Measurements from ENCODE around the gene MBNL2.

MBNL2 gene

GRCh38 chr13:97411984-97412383 is 189.9 kb downstream of the MBNL2 start:
- Histone ChIP-seq H3K9ac (ENCODE audit: low read length) (no peak overlapping the region), H3K27me3 (ENCODE audit: low read length) (no peaks in the 10 kb centered on the region), H3K27ac (ENCODE audit: low read depth, low read length) (no peak overlapping the region), H3K4me2 (ENCODE audit: low read depth, low read length, poor library complexity, severe bottlenecking) (no peak overlapping the region), H3K9me2 (replicated peaks; ENCODE audit: insufficient read depth, low read length) (no peaks in the 10 kb centered on the region), H3F3A (ENCODE audit: insufficient read depth) (no peaks in the 10 kb centered on the region), H3K4me3 (ENCODE audit: insufficient read depth, low read length, poor library complexity, severe bottlenecking) (no peak overlapping the region), H4K20me1 (ENCODE audit: low read depth, low read length) (no peaks in the 10 kb centered on the region), H2AFZ (ENCODE audit: low read depth, low read length, severe bottlenecking) (no peak overlapping the region), H3K79me2 (ENCODE audit: insufficient read depth, low read length) (no peaks in the 10 kb centered on the region), H3K9me3 (ENCODE audit: insufficient read depth, low read length) (0 out of 2 replicates have a peak, but pooled peaks cover 5% of the 10 kb centered on the region), H3K36me3 (ENCODE audit: low read length) (no peaks in the 10 kb centered on the region)
- TF ChIP-seq EZH2phosphoT487 (conservative IDR thresholded peaks at IDR 0.05; ENCODE audit: low read length) (no peak), CTCF (IDR thresholded peaks at IDR 0.05; ENCODE audit: insufficient read depth, low read length, poor library complexity, severe bottlenecking) (no peak)

- H3K9me2 ChIP-seq (replicated peaks; ENCODE audit: insufficient read depth, low read length) = no peaks in the 10 kb centered on the region
- H3F3A ChIP-seq (ENCODE audit: insufficient read depth) = no peaks in the 10 kb centered on the region
- H3K36me3 ChIP-seq (ENCODE audit: low read length) = no peaks in the 10 kb centered on the region
- H4K20me1 ChIP-seq (ENCODE audit: low read depth, low read length) = no peaks in the 10 kb centered on the region
- 0 out of 2 replicates have a peak, but pooled peaks cover 5% of the 10 kb centered on the region for H3K9me3 ChIP-seq (ENCODE audit: insufficient read depth, low read length)
- TF ChIP-seq CTCF (IDR thresholded peaks at IDR 0.05; ENCODE audit: insufficient read depth, low read length, poor library complexity, severe bottlenecking) = no peak
- no peak for TF ChIP-seq EZH2phosphoT487 (conservative IDR thresholded peaks at IDR 0.05; ENCODE audit: low read length)
- H3K9ac ChIP-seq (ENCODE audit: low read length) = no peak overlapping the region
- H3K4me3 ChIP-seq (ENCODE audit: insufficient read depth, low read length, poor library complexity, severe bottlenecking) = no peak overlapping the region
- H3K27ac ChIP-seq (ENCODE audit: low read depth, low read length) = no peak overlapping the region
- H3K4me2 ChIP-seq (ENCODE audit: low read depth, low read length, poor library complexity, severe bottlenecking) = no peak overlapping the region
- H3K79me2 ChIP-seq (ENCODE audit: insufficient read depth, low read length) = no peaks in the 10 kb centered on the region
- no peaks in the 10 kb centered on the region for H3K27me3 ChIP-seq (ENCODE audit: low read length)
- no peak overlapping the region for H2AFZ ChIP-seq (ENCODE audit: low read depth, low read length, severe bottlenecking)
Observed at GRCh38 chr13:97413694-97414093, 191.6 kb downstream of the MBNL2 start.

- no peaks in the 10 kb centered on the region for H3K79me2 ChIP-seq (ENCODE audit: insufficient read depth, low read length)
- no peaks in the 10 kb centered on the region for H3K9me2 ChIP-seq (replicated peaks; ENCODE audit: insufficient read depth, low read length)
- H3K4me2 ChIP-seq (ENCODE audit: low read depth, low read length, poor library complexity, severe bottlenecking) = no peak overlapping the region
- H3F3A ChIP-seq (ENCODE audit: insufficient read depth) = no peaks in the 10 kb centered on the region
- H3K4me3 ChIP-seq (ENCODE audit: insufficient read depth, low read length, poor library complexity, severe bottlenecking) = no peak overlapping the region
- H2AFZ ChIP-seq (ENCODE audit: low read depth, low read length, severe bottlenecking) = no peak overlapping the region
- no peaks in the 10 kb centered on the region for H3K36me3 ChIP-seq (ENCODE audit: low read length)
- no peak overlapping the region for H3K27ac ChIP-seq (ENCODE audit: low read depth, low read length)
- H4K20me1 ChIP-seq (ENCODE audit: low read depth, low read length) = no peaks in the 10 kb centered on the region
- H3K9ac ChIP-seq (ENCODE audit: low read length) = no peak overlapping the region
- H3K27me3 ChIP-seq (ENCODE audit: low read length) = no peaks in the 10 kb centered on the region
- TF ChIP-seq CTCF (IDR thresholded peaks at IDR 0.05; ENCODE audit: insufficient read depth, low read length, poor library complexity, severe bottlenecking) (no peak), EZH2phosphoT487 (conservative IDR thresholded peaks at IDR 0.05; ENCODE audit: low read length) (no peak)
- H3K9me3 ChIP-seq (ENCODE audit: insufficient read depth, low read length) = 0 out of 2 replicates have a peak, but pooled peaks cover 5% of the 10 kb centered on the region
Observed at GRCh38 chr13:97414392-97414791, 192.3 kb downstream of the MBNL2 start.
